GM19351 (cell line): ENCODE measurements around the gene ASPG.

Source experiments
- ATAC-seq: cut with Tn5 transposase; IDR thresholded peaks from one replicate; pipeline ENCODE4 v1.9.1; 2021; ENCODE audit warnings: mild to moderate bottlenecking, moderate library complexity; ENCODE audit not compliant: unreplicated experiment

Gene ASPG

DNA sequence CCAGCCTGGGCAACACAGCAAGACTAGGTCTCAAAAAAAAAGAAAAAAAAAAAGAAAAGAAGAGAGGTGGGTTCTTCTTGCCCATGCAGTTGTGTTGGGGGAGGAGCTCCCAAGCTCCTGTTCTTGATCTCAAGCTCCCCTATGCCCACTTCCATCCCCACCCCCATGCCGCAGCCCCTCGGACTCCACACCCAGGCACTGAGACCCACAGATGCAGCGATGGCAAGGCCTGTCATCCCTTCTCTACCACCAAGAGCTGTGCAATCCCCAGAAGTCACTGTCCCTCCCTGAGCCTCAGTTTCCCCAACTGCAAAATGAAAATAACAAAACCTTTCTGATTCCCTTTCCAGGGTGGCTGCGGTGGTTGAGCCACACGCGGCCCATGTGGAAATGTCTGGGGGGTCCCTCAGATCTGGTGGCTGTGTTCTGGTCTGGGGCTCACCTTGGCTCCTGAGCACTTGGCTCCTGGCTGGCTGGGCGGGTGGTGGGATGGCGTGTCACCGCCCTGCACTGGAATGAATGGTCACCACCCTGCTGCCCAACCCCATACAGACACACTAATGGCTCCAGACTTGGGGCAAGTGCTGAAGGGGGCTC is 30.3 kb downstream of the ASPG start:
- ATAC-seq = no peak

DNA sequence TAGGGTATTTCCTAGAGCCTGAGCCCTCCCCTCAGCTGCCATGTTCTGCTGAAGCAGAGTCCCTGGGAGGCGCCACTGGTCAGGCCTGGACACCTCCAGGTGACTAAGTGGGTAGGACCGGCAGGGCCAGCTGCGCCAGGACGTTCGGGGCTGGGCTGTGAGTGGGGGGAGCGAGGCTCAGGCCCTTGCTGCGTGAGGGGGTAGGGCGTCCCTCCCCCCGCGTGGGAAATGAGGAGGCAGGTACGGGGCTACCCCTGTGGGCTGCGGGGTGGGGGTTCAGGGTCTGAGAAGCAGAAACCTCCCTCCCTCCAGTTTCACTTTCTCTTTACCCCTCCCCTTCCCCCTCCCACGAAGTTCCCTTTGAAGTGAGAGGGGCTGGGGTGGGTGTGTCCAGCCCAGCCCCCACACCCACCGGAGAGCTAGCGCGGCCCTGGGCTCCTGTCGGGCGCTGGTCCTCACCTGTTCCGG is 30.8 kb downstream of the ASPG start:
- ATAC-seq = no peak

GRCh38 chr14:104116756-104117340 is 31.3 kb downstream of the ASPG start:
- no peak for ATAC-seq

GRCh38 chr14:104117341-104118005 is 32.0 kb downstream of the ASPG start:
- ATAC-seq = no peak

GRCh38 chr14:104118006-104118844 is 32.7 kb downstream of the ASPG start:
- ATAC-seq = no peak

GRCh38 chr14:104119119-104119487 is 33.6 kb downstream of the ASPG start:
- ATAC-seq = no peak

DNA sequence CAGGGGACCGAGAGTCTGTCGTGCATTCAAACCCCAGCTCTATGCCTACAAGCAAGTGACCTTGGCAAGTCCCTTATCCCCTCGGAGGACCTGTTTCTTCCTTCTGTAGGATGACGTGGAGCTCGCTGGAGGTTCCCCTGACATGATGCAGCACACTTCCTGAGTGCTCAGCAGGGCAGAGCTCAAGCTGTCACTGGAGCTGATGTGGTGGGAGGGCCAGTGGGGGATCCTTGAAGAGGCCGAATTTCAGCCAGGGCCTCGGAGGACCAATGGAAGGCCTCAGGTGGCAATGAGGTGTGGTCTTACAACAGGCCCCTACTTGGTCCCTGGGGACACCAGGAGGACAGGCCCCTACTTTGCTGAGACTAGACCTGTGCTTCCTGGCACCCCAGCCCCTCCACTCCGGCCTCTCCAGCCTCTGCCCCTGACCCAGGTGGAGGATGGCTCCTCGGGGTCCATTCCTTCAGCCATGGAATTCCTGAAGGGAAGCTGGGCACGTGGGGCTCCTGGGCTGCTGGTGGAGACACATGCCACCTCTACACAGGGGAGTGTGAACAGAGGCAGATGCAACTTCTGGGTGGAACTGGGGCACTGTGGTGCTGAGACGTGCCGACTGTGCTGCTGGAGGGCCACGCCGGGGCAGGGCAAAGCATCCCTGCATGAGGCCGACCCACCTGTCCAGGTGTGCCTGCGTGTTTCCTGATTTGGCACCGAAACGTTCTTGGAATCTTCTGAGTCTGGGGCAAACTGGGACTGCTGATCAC is 34.2 kb downstream of the ASPG start:
- no peak for ATAC-seq

DNA sequence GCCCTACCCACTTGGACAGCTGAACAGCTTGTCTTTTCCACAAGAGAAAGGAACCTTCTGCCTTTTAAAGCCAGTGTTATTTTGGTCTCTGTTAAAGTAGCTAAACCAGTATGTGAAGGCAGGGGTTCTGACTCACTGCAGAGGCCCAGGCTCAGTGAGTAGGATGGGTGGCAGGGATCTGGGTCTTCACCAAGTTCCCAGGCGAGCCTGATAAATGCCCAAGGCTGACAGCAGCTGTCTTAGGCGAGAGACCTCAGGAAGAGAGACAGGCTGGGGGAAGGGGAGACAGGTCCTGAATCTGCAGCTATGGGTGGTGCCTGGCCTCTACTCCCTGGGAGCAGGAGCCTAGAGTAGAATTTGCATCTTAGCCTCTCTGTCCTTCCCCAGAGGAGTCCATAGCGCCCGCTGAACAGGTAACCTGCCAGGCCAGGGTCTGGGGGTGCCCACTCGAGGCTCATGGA is 34.8 kb downstream of the ASPG start:
- no peak for ATAC-seq

DNA sequence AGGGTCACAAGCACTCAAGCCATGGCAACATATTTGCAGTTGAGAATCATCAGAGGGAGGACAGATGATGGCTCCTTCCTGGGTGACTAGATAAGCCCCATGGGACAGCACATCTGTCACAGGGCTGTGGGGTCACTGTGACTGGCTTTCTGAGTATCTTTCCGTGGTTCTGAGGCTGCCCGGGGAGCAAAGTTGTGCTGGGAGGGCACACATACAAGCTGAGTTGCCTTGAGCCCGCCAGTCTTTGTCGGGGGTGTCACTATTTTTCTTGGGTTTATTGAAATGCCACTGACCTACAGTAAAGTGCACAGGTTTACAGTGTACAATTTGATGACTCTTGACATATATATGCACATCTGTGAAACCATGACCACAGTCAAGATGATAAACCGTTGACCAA is 35.6 kb downstream of the ASPG start:
- ATAC-seq = no peak

- no peak for ATAC-seq
Measured at GRCh38 chr14:104123879-104124278, 38.4 kb downstream of the ASPG start.

DNA sequence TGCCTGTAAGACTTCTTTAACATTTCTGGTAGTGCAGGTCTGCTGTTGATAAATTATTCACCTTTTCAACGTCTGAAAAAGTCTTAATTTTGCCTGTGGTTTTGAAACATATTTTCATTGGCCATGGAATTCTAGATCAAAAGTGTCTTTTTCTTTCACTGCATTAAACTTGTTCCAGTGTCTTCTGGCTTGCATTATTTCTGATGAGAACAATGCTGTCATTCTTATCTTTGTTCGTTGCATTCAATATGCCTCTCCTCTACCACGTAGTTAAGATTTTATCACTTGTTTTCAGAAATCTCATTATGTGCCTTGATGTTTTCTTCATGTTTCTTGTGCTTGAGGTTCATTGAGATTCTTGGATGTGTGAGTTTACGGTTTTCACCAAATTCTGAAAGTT is 39.5 kb downstream of the ASPG start:
- ATAC-seq = no peak

DNA sequence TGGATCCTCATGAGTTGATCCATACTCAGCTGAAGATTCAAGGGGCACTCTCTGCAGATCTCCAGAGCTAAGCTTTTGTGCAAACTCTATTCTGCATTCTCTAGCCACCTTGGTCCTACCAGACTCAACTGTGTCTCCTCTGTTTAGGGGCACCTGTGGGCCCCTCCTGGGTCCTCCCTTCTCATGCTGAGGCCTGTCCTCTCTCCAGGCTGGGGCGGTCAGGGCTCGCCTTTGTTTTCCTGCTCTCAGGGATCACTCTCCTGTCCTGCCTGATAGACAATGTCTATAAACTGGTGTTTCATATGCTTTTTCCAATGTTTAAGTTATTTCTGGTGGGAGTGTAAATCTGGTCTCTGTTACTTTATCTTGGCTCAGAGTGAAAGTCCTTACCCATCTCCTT is 41.3 kb downstream of the ASPG start:
- no peak for ATAC-seq

DNA sequence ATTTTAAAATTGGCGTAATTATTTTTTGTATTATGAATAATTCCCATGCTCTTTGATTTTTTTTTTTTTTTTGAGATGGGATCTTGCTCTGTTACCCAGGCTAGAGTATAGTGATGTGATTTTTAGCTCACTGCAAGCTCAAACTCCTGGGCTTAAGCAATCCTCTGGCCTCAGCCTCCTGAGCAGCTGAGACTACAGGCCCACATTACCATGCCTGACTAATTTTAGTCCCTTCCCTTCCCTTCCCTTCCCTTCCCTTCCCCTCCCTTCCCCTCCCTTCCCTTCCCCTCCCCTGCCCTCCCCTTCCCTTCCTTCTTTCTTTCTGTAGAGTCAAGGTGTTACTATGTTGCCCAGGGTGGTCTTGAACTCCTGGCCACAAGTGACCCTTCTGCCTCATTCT is 43.5 kb downstream of the ASPG start:
- no peak for ATAC-seq

DNA sequence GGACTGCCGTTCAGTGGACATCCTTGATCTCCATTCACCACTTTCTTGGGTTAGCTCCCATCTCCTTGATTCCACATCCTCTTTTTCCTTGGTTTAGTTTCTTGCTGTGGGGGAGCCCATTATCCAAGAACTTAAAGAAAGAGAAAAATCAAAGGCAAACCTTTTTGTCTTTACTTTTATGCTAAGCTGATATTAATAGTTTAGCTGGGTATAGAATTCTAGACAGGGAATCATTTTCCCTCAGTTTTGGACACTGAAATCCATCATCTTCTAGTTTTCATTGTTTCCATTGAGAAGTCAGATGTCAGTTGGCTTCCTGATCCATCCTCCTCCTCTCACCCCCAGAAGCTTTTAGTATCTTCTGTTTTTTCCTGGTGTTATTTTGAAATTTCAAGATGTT is 44.1 kb downstream of the ASPG start:
- no peak for ATAC-seq

DNA sequence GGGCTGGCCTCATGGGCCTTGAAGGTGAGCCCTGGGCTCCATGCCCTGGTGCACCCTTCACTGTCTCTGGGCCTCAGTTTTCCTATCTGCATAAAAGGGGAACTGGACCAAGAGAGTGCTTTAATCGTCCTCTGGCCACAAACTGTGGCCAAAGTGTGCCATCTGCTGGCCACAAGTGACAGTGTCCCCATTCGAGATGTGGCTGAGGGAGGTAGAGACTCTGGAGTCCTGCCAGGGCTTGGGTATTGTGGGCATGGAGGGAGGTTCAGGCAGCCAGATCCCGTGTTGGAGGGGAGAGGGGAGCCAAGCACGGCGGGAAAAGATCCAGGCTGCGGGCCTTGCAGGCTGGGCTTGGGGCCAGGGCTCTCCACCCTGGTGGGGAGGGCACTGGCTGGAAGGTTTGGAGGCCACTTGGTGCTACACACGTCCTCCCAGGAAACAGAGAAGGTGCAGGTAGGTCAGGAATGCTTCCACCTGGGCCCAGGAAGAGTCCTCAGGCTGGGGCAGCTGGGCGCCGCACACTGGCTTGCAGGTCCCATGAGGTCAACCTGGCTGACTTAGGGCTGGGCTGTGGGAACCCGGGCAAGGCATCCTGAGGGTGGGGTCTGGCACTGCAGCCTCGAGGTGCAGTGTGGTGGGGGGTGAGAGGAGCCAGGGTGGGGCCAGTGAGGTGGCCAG is 45.6 kb downstream of the ASPG start:
- no peak for ATAC-seq

DNA sequence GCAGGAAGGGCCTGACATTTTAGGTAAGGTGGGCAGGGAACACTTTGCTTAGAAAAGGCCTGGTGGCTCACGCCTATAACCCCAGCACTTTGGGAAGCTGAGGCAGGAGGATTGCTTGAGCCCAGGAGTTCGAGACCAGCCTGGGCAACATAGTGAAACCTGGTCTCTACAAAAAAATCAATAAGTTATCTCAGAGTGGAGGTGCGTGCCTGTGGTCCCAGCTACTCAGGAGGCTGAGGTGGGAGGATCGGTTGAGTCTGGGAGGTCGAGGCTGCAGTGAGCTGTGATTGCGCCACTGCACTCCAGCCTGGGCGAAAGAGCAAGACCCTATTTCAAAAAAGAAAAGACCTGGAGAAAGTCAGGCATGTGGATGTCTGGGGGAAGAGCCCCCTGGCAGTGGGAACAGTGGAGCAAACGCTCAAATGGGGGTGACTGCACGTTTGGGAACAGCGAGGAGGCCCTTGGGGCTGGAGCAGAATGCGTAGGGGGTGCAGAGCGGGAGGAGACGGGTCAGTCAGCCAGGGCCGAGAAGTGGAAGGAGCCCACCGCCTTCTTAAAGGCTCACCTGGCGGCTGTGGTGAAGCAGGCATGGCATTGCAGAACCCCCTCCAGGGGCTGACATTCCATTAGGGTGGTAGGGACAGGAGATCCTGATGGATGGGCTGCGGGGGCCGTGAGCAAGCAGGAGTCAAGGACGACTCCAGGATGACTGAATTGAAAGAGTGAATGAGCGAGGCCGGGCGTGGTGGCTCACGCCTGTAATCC is 46.6 kb downstream of the ASPG start:
- no peak for ATAC-seq

GRCh38 chr14:104132981-104133380 is 47.5 kb downstream of the ASPG start:
- no peak for ATAC-seq

- ATAC-seq = no peak
Measured at GRCh38 chr14:104133496-104133895, 48.0 kb downstream of the ASPG start.
